HepG2 (cell line): ENCODE results near the gene PKD1L1. TPM values are rescaled to one million over a fixed set of nuclear protein-coding genes. Genes with fewer than 3 reads are reported as not detected.

Source experiments
- ATAC-seq: fragments of 200-7000 bp; cut with Tn5 transposase; 3 replicates; pipeline ENCODE4 v1.9.1; 2020; ENCODE audit warnings: mild to moderate bottlenecking, moderate library complexity
- BruUV-seq: library from RNA; stranded (reverse); fragments of 400-500 nt; replicated peaks from 2 replicates; lab custom pipeline; 2021; lab: Mats Ljungman, UMichigan
- CTCF ChIA-PET: fragments of 300-600 bp; formaldehyde crosslinking; extraction: SDS; loops from one replicate; lab custom pipeline; 2021; ENCODE audit warnings: low total read pairs, inconsistent platforms, low intra/inter-chr PET ratio; lab: Yijun Ruan, JAX
- POLR2A ChIA-PET: fragments of 350-600 bp; sonication (Branson Sonifier 250); formaldehyde crosslinking; loops from one replicate; lab custom pipeline; 2020; ENCODE audit warnings: antibody characterized with exemption, inconsistent platforms; lab: Yijun Ruan, JAX
- DNase-seq: peaks from one replicate; pipeline ENCODE4 v3.0.0-alpha.2; 2015; ENCODE audit warnings: low spot score
- FAIRE-seq: peaks from 3 replicates; lab custom pipeline; 2011; peaks lifted over from hg19 to GRCh38; lab: Jason Lieb, UNC
- H2AFZ ChIP-seq: one replicate; pipeline ENCODE4 v1.6.1; 2011; ENCODE audit warnings: low read length, inconsistent platforms
- H3K27ac ChIP-seq: fragments of 300-600 bp; 3 replicates; pipeline ENCODE4 v1.8.0; 2011; ENCODE audit warnings: mixed run types, mild to moderate bottlenecking, mixed read lengths, low read length, inconsistent platforms; ENCODE audit not compliant: insufficient read depth; ENCODE audit errors: extremely low read length
- H3K27me3 ChIP-seq, 2 experiments: fragments of 200-600 bp in 1 of 2; 2 replicates in 1 of 2; 3 replicates in 1 of 2; pipeline versions ENCODE4 v1.6.0 to v1.8.0; 2011; ENCODE audit warnings: low read length in 2 of 2, mild to moderate bottlenecking in 2 of 2, moderate library complexity in 2 of 2, inconsistent platforms in 1 of 2; ENCODE audit not compliant: insufficient read depth in 2 of 2, control insufficient read depth in 1 of 2
- H3K36me3 ChIP-seq, 2 experiments: fragments of 200-600 bp in 1 of 2; replicated peaks in 1 of 2; 2 replicates in 1 of 2; 3 replicates in 1 of 2; pipeline versions ENCODE4 v1.5.1 to v1.8.0; 2011; ENCODE audit warnings: low read length in 2 of 2, inconsistent platforms in 1 of 2; ENCODE audit not compliant: insufficient read depth in 2 of 2, control insufficient read depth in 1 of 2
- H3K4me1 ChIP-seq: 2 replicates; pipeline ENCODE4 v1.5.1; 2012; ENCODE audit warnings: low read length, inconsistent platforms; ENCODE audit not compliant: insufficient read depth
- H3K4me2 ChIP-seq: 2 replicates; pipeline ENCODE4 v1.6.0; 2011; ENCODE audit warnings: low read depth, low read length, inconsistent platforms
- H3K4me3 ChIP-seq, 3 experiments: fragments of 200-600 bp in 1 of 3; sonication (generic), shearing (Covaris generic) in 1 of 3; replicated peaks in 1 of 3; 2 replicates each; pipeline ENCODE4 v1.5.1; 2011 to 2016; ENCODE audit warnings: low read length in 3 of 3, inconsistent platforms in 2 of 3, low read depth in 2 of 3, mild to moderate bottlenecking in 2 of 3, control low read depth in 1 of 3, mixed read lengths in 1 of 3; ENCODE audit not compliant: insufficient read depth in 1 of 3
- H3K79me2 ChIP-seq: one replicate; pipeline ENCODE4 v1.6.1; 2011; ENCODE audit warnings: low read length, inconsistent platforms; ENCODE audit not compliant: insufficient read depth
- H3K9ac ChIP-seq: 2 replicates; pipeline ENCODE4 v1.6.0; 2011; ENCODE audit warnings: mild to moderate bottlenecking, low read depth, low read length, inconsistent platforms; ENCODE audit not compliant: insufficient read depth
- H3K9me3 ChIP-seq: 2 replicates; pipeline ENCODE4 v1.5.1; 2012; ENCODE audit warnings: mild to moderate bottlenecking, low read length
- H4K20me1 ChIP-seq: 2 replicates; pipeline ENCODE4 v1.6.0; 2011; ENCODE audit warnings: inconsistent platforms, mild to moderate bottlenecking, low read length, moderate library complexity; ENCODE audit not compliant: insufficient read depth
- CEBPB ChIP-seq: IDR thresholded peaks from 2 replicates; pipeline ENCODE4 v1.6.1; 2011; ENCODE audit warnings: low read depth, low read length, improper control_type of control experiment, borderline replicate concordance
- MED13 ChIP-seq: sonication (generic); formaldehyde crosslinking; IDR thresholded peaks from 2 replicates; pipeline ENCODE4 v1.5.0; 2020; ENCODE audit warnings: missing genetic modification reagents
- WGBS: methylation state at CpG from one replicate; pipeline ENCODE4 v1.1.6; 2017; ENCODE audit warnings: low lambda C conversion rate; 5-methylcytosine and 5-hydroxymethylcytosine counted together
- in situ Hi-C: cut with HindIII; loops from 2 replicates; pipeline ENCODE4 v1.10.0; 2017; ENCODE audit warnings: low pct_unique_long_range_greater_than_20kb; ENCODE audit not compliant: extremely low pct_ligation_motif_present
- intact Hi-C: fragments of 100-400 bp; cut with micrococcal nuclease; formaldehyde crosslinking; loops from one replicate; pipeline ENCODE4 v1.10.0; 2022; ENCODE audit not compliant: unreplicated experiment
- polyA plus RNA-seq, 8 experiments: library from polyadenylated mRNA; depleted of rRNA in 3 of 8; stranded (reverse) in 7 of 8; unstranded in 1 of 8; fragments of >200 nt; fragmentation: Illumina TruSeq in 4 of 8; extraction: Trizol in 4 of 8; gene quantifications; 2 replicates each; pipeline versions ENCODE4 v1.2.1 to v1.2.3, GENCODE V29; 2011 to 2016; ENCODE audit warnings: low read depth in 4 of 8, missing spikeins in 1 of 8, mixed read lengths in 1 of 8; ENCODE audit not compliant: insufficient read depth in 1 of 8
- total RNA-seq, 5 experiments: library from RNA; depleted of rRNA; stranded (reverse); fragments of >200 nt; fragmentation: Illumina TruSeq; extraction: Trizol; gene quantifications; 2 replicates each; pipeline ENCODE4 v1.2.3, GENCODE V29; 2016; ENCODE audit warnings: low read depth in 1 of 5
- TF ChIP-seq, protein P1 (sequence below): sonication (generic); formaldehyde crosslinking; IDR thresholded peaks from 2 replicates; pipeline ENCODE4 v1.5.0; 2020; ENCODE audit warnings: mild to moderate bottlenecking, missing genetic modification reagents

PKD1L1 gene
- total and polyA plus RNA-seq, 2 of the 13 experiments (the other 11 are each of a cell fraction or from before 2014, with no cell fraction given) = 0.01 TPM; not detected in 1

DNA sequence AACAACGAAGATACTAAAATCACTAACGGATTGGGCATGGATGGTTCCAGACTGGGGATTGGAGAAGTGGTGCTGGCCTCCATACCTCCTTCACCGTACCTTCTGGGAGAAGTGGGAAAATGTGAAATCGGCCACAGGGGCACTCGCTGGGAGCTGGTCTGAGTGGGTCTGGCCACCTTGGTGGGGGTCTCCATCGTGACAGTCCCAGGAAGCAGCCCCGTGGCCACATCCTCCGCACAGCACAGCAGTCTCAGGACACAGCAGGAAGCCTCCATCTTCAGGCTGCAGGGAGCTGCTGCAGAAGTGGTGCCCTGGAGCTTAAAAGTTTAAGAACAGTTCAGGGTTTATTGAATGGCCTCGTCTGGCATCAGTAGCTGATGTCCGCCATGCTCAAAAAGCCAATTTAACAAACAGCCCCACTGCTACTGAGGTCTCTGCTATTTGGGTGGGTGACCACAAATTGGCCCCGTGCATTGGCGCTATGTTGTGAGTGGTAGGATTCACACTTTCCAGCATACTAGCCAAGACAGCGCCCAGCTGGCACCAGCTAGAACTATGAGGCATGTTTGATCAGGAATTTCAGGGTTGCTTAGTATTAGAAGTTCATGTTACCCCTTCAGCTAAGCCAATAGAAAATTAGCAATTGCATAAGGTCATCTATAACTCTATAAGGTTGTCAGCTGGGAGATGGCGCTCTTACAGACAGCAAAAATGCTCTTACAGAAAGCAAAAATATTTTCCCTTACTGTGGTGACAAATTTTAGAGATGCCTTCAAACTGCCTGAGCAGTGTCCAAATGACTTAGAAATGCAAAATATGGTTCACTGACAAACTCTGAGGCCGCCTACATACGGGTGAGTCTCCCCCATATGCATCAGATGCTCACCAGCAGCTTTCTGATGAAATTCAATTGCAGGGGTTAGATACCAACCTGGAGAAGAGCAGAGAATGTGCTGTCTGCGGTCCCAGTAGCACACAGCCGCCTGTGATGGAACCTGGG, 17.0 kb downstream of the PKD1L1 start (continued):
- TF ChIP-seq, protein P1, sequence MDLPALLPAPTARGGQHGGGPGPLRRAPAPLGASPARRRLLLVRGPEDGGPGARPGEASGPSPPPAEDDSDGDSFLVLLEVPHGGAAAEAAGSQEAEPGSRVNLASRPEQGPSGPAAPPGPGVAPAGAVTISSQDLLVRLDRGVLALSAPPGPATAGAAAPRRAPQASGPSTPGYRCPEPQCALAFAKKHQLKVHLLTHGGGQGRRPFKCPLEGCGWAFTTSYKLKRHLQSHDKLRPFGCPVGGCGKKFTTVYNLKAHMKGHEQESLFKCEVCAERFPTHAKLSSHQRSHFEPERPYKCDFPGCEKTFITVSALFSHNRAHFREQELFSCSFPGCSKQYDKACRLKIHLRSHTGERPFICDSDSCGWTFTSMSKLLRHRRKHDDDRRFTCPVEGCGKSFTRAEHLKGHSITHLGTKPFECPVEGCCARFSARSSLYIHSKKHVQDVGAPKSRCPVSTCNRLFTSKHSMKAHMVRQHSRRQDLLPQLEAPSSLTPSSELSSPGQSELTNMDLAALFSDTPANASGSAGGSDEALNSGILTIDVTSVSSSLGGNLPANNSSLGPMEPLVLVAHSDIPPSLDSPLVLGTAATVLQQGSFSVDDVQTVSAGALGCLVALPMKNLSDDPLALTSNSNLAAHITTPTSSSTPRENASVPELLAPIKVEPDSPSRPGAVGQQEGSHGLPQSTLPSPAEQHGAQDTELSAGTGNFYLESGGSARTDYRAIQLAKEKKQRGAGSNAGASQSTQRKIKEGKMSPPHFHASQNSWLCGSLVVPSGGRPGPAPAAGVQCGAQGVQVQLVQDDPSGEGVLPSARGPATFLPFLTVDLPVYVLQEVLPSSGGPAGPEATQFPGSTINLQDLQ (CRISPR knock-in tag) = no peak

DNA sequence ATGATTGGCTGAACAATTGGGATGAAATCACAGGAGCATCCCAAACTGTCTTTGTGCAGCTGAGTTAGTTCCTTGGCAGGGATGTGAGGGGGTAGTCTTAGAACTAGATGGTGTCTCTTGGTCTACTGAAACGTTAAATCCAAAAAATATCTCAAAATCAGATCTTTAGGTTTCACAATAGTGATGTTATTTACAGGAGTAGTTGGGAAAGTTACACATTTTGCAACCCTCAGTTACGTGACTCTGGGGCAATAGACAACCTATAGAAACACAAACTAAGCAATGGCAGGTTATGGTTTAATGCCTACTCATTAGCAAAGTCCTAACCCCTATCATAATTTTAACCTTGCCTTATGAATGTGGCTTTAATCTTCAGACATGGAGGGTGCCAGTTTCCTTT, 24.0 kb downstream of the PKD1L1 start:
- H2AFZ ChIP-seq = no peak overlapping the region
- no peak overlapping the region for H3K4me3 ChIP-seq
- ATAC-seq (no peak), DNase-seq (no peak), FAIRE-seq (no peak)
- WGBS = 0% methylated on average over 2 of the region's 2 CpGs
- no peaks in the 10 kb centered on the region for H4K20me1 ChIP-seq
- no peaks in the 10 kb centered on the region for H3K27me3 ChIP-seq
- in situ Hi-C loops = no loop called here
- no peak overlapping the region for H3K27ac ChIP-seq
- H3K9me3 ChIP-seq = no peaks in the 10 kb centered on the region
- no peaks in the 10 kb centered on the region for H3K36me3 ChIP-seq
- no peak overlapping the region for H3K9ac ChIP-seq
- H3K4me2 ChIP-seq = no peak overlapping the region
- TF ChIP-seq MED13 (CRISPR knock-in tag) (no peak), CEBPB (peak; percentile 50; the same call in 1 of the 2 replicates)
- intact Hi-C loops = no loop called here
- H3K79me2 ChIP-seq = no peaks in the 10 kb centered on the region
- no TSS peak for BruUV-seq
- H3K4me1 ChIP-seq = no peaks in the 10 kb centered on the region
- CTCF ChIA-PET = no interaction called here
- POLR2A ChIA-PET = no interaction called here
